ENCODE data around the gene LRRC42. TPM values are rescaled to one million over a fixed set of nuclear protein-coding genes. Genes with fewer than 3 reads are reported as not detected.

LRRC42 gene
- total RNA-seq, 1 donor from 2014 or later, result 18.1 TPM

- DNase-seq (no peak), ATAC-seq (no peak)
- intact Hi-C loops (cut with DNase I), result no loop called here
- no peak overlapping the region for H3K27ac ChIP-seq
- no peak overlapping the region for H3K4me3 ChIP-seq
- H3K4me1 ChIP-seq, result no peaks in the 10 kb centered on the region
- H3K27me3 ChIP-seq, result no peaks in the 10 kb centered on the region
- H3K9me3 ChIP-seq, result no peaks in the 10 kb centered on the region
- no peaks in the 10 kb centered on the region for H3K36me3 ChIP-seq
- TF ChIP-seq CTCF (IDR thresholded peaks at IDR 0.05), result no peak
These were observed 40.6 kb upstream of the LRRC42 start for GRCh38 chr1:53905509-53905908.

GRCh38 chr1:53906121-53906520 lies 40.0 kb upstream of the LRRC42 start:
- TF ChIP-seq CTCF (IDR thresholded peaks at IDR 0.05), result no peak
- ATAC-seq, result no peak

GRCh38 chr1:53909946-53910345 lies 36.2 kb upstream of the LRRC42 start:
- Histone ChIP-seq H3K27ac (no peak overlapping the region), H3K27me3 (no peaks in the 10 kb centered on the region), H3K4me1 (no peaks in the 10 kb centered on the region), H3K36me3 (no peaks in the 10 kb centered on the region), H3K4me3 (no peak overlapping the region), H3K9me3 (no peaks in the 10 kb centered on the region)
- intact Hi-C loops (cut with DNase I), result no loop called here
- ATAC-seq, result peak; percentile 55
- TF ChIP-seq CTCF (IDR thresholded peaks at IDR 0.05), result no peak
- DNase-seq, result no peak

More at GRCh38 chr1:53906121-53906520, 40.0 kb upstream of the LRRC42 start:
- Histone ChIP-seq H3K36me3 (no peaks in the 10 kb centered on the region), H3K4me3 (no peak overlapping the region), H3K9me3 (no peaks in the 10 kb centered on the region), H3K27ac (no peak overlapping the region), H3K27me3 (no peaks in the 10 kb centered on the region), H3K4me1 (no peaks in the 10 kb centered on the region)
- intact Hi-C loops (cut with DNase I), result no loop called here
- DNase-seq, result no peak

- Histone ChIP-seq H3K27me3 (no peaks in the 10 kb centered on the region), H3K4me1 (no peaks in the 10 kb centered on the region), H3K9me3 (no peaks in the 10 kb centered on the region), H3K36me3 (peaks cover 11% of the 10 kb centered on the region), H3K4me3 (no peak overlapping the region), H3K27ac (no peak overlapping the region)
- intact Hi-C loops (cut with DNase I), result no loop called here
- no peak for ATAC-seq
- no peak for DNase-seq
- no peak for TF ChIP-seq CTCF (IDR thresholded peaks at IDR 0.05)
These were observed 34.7 kb upstream of the LRRC42 start for GRCh38 chr1:53911442-53911841.

GRCh38 chr1:53913352-53914033 lies 32.7 kb upstream of the LRRC42 start:
- no peak overlapping the region for H3K4me3 ChIP-seq
- DNase-seq (no peak), ATAC-seq (no peak)
- TF ChIP-seq CTCF (IDR thresholded peaks at IDR 0.05), result no peak
- peaks cover 14% of the 10 kb centered on the region for H3K36me3 ChIP-seq
- H3K4me1 ChIP-seq, result no peaks in the 10 kb centered on the region
- intact Hi-C loops (cut with DNase I), result no loop called here
- no peaks in the 10 kb centered on the region for H3K9me3 ChIP-seq
- no peaks in the 10 kb centered on the region for H3K27me3 ChIP-seq
- no peak overlapping the region for H3K27ac ChIP-seq

- Histone ChIP-seq H3K9me3 (no peaks in the 10 kb centered on the region), H3K4me3 (no peak overlapping the region), H3K36me3 (peaks cover 31% of the 10 kb centered on the region), H3K27ac (no peak overlapping the region), H3K27me3 (no peaks in the 10 kb centered on the region), H3K4me1 (no peaks in the 10 kb centered on the region)
- intact Hi-C loops (cut with DNase I), result no loop called here
- DNase-seq (no peak), ATAC-seq (no peak)
- no peak for TF ChIP-seq CTCF (IDR thresholded peaks at IDR 0.05)
These were observed 27.8 kb upstream of the LRRC42 start for GRCh38 chr1:53918343-53918742.
